CD4-positive, alpha-beta memory T cell (primary cell): Measurements from ENCODE around the gene TULP1. TPM values are rescaled to one million over a fixed set of nuclear protein-coding genes. Genes with fewer than 3 reads are reported as not detected.
A peak's percentile ranks its signal among the peaks of the same experiment; 100 is the strongest.
"Not testable (repeated sequence)": the region's sequence is repeated elsewhere in the genome, so short reads cannot be mapped to it uniquely, and the experiment has no call there.

Experiments used
- CTCF ChIA-PET: fragments of 350-600 bp; sonication (Branson Sonifier 250); formaldehyde crosslinking; loops from one replicate; lab custom pipeline; 2021; ENCODE audit warnings: inconsistent platforms; ENCODE audit not compliant: partially characterized antibody; lab: Charles Lee
- POLR2A ChIA-PET: fragments of 350-600 bp; sonication (Branson Sonifier 250); formaldehyde crosslinking; loops from one replicate; lab custom pipeline; 2021; ENCODE audit not compliant: partially characterized antibody; lab: Charles Lee
- DNase-seq, 5 donors: peaks; one replicate each; pipeline versions ENCODE4 v3.0.0 to v3.0.0-alpha.2; 2020 to 2022; ENCODE audit warnings: mixed read lengths in 1 of 5
- H3K27ac ChIP-seq: one replicate; pipeline ENCODE4 v1.7.0; 2013; ENCODE audit warnings: low read depth, low read length
- H3K27me3 ChIP-seq: 2 replicates; pipeline ENCODE4 v1.7.0; 2013; ENCODE audit warnings: mild to moderate bottlenecking, low read length, moderate library complexity; ENCODE audit not compliant: insufficient read depth
- H3K36me3 ChIP-seq: 2 replicates; pipeline ENCODE4 v1.7.0; 2013; ENCODE audit warnings: mild to moderate bottlenecking, low read length, moderate library complexity; ENCODE audit not compliant: insufficient read depth
- H3K4me1 ChIP-seq: 2 replicates; pipeline ENCODE4 v1.7.0; 2013; ENCODE audit warnings: mild to moderate bottlenecking, low read length, moderate library complexity; ENCODE audit not compliant: insufficient read depth
- H3K4me3 ChIP-seq, 2 donors: one replicate each; pipeline ENCODE4 v1.7.0; 2013; ENCODE audit warnings: low read length in 2 of 2, mild to moderate bottlenecking in 1 of 2
- H3K9me3 ChIP-seq, 2 donors: one replicate each; pipeline ENCODE4 v1.7.0; 2013; ENCODE audit warnings: low read length in 2 of 2, control low read depth in 1 of 2; ENCODE audit not compliant: control insufficient read depth in 1 of 2
- H3K27ac Mint-ChIP-seq, 7 donors: one replicate each; pipeline ENCODE4 v1.8.0; 2020 to 2021; ENCODE audit warnings: mixed read lengths in 7 of 7, mild to moderate bottlenecking in 6 of 7, inconsistent platforms in 3 of 7, moderate library complexity in 3 of 7
- H3K27me3 Mint-ChIP-seq, 2 donors: one replicate each; pipeline ENCODE4 v1.8.0; 2020 to 2021; ENCODE audit warnings: mixed read lengths in 2 of 2
- H3K36me3 Mint-ChIP-seq, 2 donors: one replicate each; pipeline ENCODE4 v1.8.0; 2020 to 2021; ENCODE audit warnings: mixed read lengths in 2 of 2, inconsistent platforms in 1 of 2, mild to moderate bottlenecking in 1 of 2
- H3K4me1 Mint-ChIP-seq, 4 donors: one replicate each; pipeline ENCODE4 v1.8.0; 2020 to 2021; ENCODE audit warnings: mixed read lengths in 4 of 4, mild to moderate bottlenecking in 1 of 4
- H3K4me3 Mint-ChIP-seq, 8 donors: one replicate each; pipeline ENCODE4 v1.8.0; 2020 to 2021; ENCODE audit warnings: mixed read lengths in 8 of 8, mild to moderate bottlenecking in 7 of 8, moderate library complexity in 6 of 8, inconsistent platforms in 3 of 8
- H3K9me3 Mint-ChIP-seq, 8 donors: one replicate each; pipeline ENCODE4 v1.8.0; 2020 to 2021; ENCODE audit warnings: mixed read lengths in 8 of 8, mild to moderate bottlenecking in 5 of 8, inconsistent platforms in 3 of 8, moderate library complexity in 1 of 8
- intact Hi-C: fragments of 100-400 bp; cut with micrococcal nuclease; formaldehyde crosslinking; loops from one replicate; pipeline ENCODE4 v1.15.1; 2023
- polyA plus RNA-seq, 2 donors: library from polyadenylated mRNA; unstranded; fragments of 300-500 nt; fragmentation: Illumina TruSeq; gene quantifications; one replicate each; pipeline ENCODE4 v1.2.3, GENCODE V29; 2021
- total RNA-seq, 2 experiments: library from RNA; stranded (reverse); gene quantifications; one replicate each; pipeline ENCODE4 v1.2.3, GENCODE V29; 2021

TULP1 gene
- total and polyA plus RNA-seq, 4 experiments from 2014 or later: not detected

GRCh38 chr6:35539223-35539622, 26.5 kb upstream of the TULP1 start:
- H3K27me3 Mint-ChIP-seq: peaks cover 3 to 7% of the 10 kb centered on the region in 2 donors
- intact Hi-C loops: no loop called here
- H3K4me3 Mint-ChIP-seq: no peak overlapping the region

GRCh38 chr6:35535847-35536246, 23.2 kb upstream of the TULP1 start:
- H3K4me3 Mint-ChIP-seq, H3K27ac ChIP-seq, H3K4me1 ChIP-seq, H3K4me3 ChIP-seq, H3K27me3 Mint-ChIP-seq, H3K9me3 ChIP-seq, POLR2A ChIA-PET, DNase-seq, H3K36me3 ChIP-seq, H3K27ac Mint-ChIP-seq, H3K4me1 Mint-ChIP-seq, intact Hi-C loops, H3K9me3 Mint-ChIP-seq, H3K36me3 Mint-ChIP-seq, H3K27me3 ChIP-seq: not testable (repeated sequence)
- CTCF ChIA-PET: interaction anchor here (1.6 kb wide), 1 partner anchor 13 kb away, joined by 7 read pairs; no protein-coding TSS in a partner anchor

More at GRCh38 chr6:35539223-35539622, 26.5 kb upstream of the TULP1 start:
- DNase-seq: no peak
- Mint-ChIP-seq H3K4me1 (peaks cover 1 to 6% (median 4%) of the 10 kb centered on the region in 4 donors), H3K9me3 (peaks cover 0 to 6% (median 0%) of the 10 kb centered on the region in 8 donors), H3K27ac (no peak overlapping the region), H3K36me3 (no peaks in the 10 kb centered on the region)
- POLR2A ChIA-PET: no interaction called here
- H3K9me3 ChIP-seq: no peaks in the 10 kb centered on the region
- H3K4me1 ChIP-seq: no peaks in the 10 kb centered on the region
- H3K27ac ChIP-seq: no peak overlapping the region
- H3K4me3 ChIP-seq: no peak overlapping the region
- CTCF ChIA-PET: interaction anchor here (1.7 kb wide), 1 partner anchor 198 kb away, joined by 5 read pairs; the partner anchor contains the start of gene ARMC12
- H3K36me3 ChIP-seq: no peaks in the 10 kb centered on the region
- no peaks in the 10 kb centered on the region for H3K27me3 ChIP-seq

- POLR2A ChIA-PET: no interaction called here
- Histone ChIP-seq H3K4me3 (no peak overlapping the region), H3K27ac (no peak overlapping the region), H3K9me3 (no peaks in the 10 kb centered on the region), H3K27me3 (no peaks in the 10 kb centered on the region), H3K4me1 (no peaks in the 10 kb centered on the region), H3K36me3 (no peaks in the 10 kb centered on the region)
- Mint-ChIP-seq H3K4me1 (peaks cover 1 to 8% (median 6%) of the 10 kb centered on the region in 4 donors), H3K27ac (no peak overlapping the region), H3K9me3 (no peaks in the 10 kb centered on the region), H3K27me3 (peaks cover 6 to 9% of the 10 kb centered on the region in 2 donors), H3K4me3 (no peak overlapping the region), H3K36me3 (no peaks in the 10 kb centered on the region)
- intact Hi-C loops: no loop called here
- CTCF ChIA-PET: no interaction called here
- no peak for DNase-seq
These were observed 21.9 kb upstream of the TULP1 start for GRCh38 chr6:35534407-35535170.

GRCh38 chr6:35533981-35534380, 21.3 kb upstream of the TULP1 start:
- ChIA-PET CTCF (interaction anchor here (2.1 kb wide), 1 partner anchor 11 kb away, joined by 11 read pairs; no protein-coding TSS in a partner anchor), POLR2A (no interaction called here)
- no peak overlapping the region for H3K4me3 ChIP-seq
- no peak overlapping the region for H3K27ac ChIP-seq
- no peaks in the 10 kb centered on the region for H3K36me3 ChIP-seq
- no peaks in the 10 kb centered on the region for H3K27me3 ChIP-seq
- Mint-ChIP-seq H3K36me3 (no peaks in the 10 kb centered on the region), H3K4me3 (no peak overlapping the region), H3K4me1 (peaks cover 1 to 8% (median 6%) of the 10 kb centered on the region in 4 donors), H3K27ac (peak overlapping the region in 1 of 7 donors; percentile 14), H3K9me3 (no peaks in the 10 kb centered on the region), H3K27me3 (peaks cover 6 to 9% of the 10 kb centered on the region in 2 donors)
- intact Hi-C loops: no loop called here
- H3K4me1 ChIP-seq: no peaks in the 10 kb centered on the region
- DNase-seq: no peak
- H3K9me3 ChIP-seq: no peaks in the 10 kb centered on the region

- Mint-ChIP-seq H3K4me3 (no peak overlapping the region), H3K27ac (no peak overlapping the region), H3K36me3 (no peaks in the 10 kb centered on the region), H3K27me3 (peaks cover 6 to 8% of the 10 kb centered on the region in 2 donors), H3K9me3 (no peaks in the 10 kb centered on the region), H3K4me1 (peaks cover 1 to 18% (median 8%) of the 10 kb centered on the region in 4 donors)
- Histone ChIP-seq H3K27ac (no peak overlapping the region), H3K27me3 (no peaks in the 10 kb centered on the region), H3K4me1 (no peaks in the 10 kb centered on the region), H3K36me3 (no peaks in the 10 kb centered on the region), H3K4me3 (no peak overlapping the region), H3K9me3 (no peaks in the 10 kb centered on the region)
- no peak for DNase-seq
- CTCF ChIA-PET: interaction anchor here (1.0 to 2.1 kb wide), 5 partner anchors 9 to 205 kb away, joined by 3 to 11 read pairs (median 6); partner anchors contain the start of gene ARMC12
- intact Hi-C loops: no loop called here
- POLR2A ChIA-PET: interaction anchor here (1.3 kb wide), 1 partner anchor 9 kb away, joined by 3 read pairs; no protein-coding TSS in a partner anchor
These were observed 19.4 kb upstream of the TULP1 start for GRCh38 chr6:35532126-35532525.

- ChIA-PET CTCF (interaction anchor here (0.6 to 7.0 kb wide), 15 partner anchors 14 to 225 kb away, joined by 3 to 150 read pairs (median 6); partner anchors contain the start of gene ARMC12), POLR2A (interaction anchor here (0.7 to 3.3 kb wide), 5 partner anchors 28 to 212 kb away, joined by 3 to 15 read pairs (median 3); partner anchors contain the start of gene ARMC12)
- no peaks in the 10 kb centered on the region for H3K27me3 Mint-ChIP-seq
- H3K9me3 ChIP-seq: no peaks in the 10 kb centered on the region
- no peaks in the 10 kb centered on the region for H3K36me3 ChIP-seq
- H3K9me3 Mint-ChIP-seq: no peaks in the 10 kb centered on the region
- H3K4me3 Mint-ChIP-seq: no peak overlapping the region
- no peak overlapping the region for H3K27ac ChIP-seq
- H3K4me1 ChIP-seq: peaks cover 21% of the 10 kb centered on the region
- H3K36me3 Mint-ChIP-seq: no peaks in the 10 kb centered on the region
- peak overlapping the region in 5 of 7 donors; percentile 8 to 70 (median 43) for H3K27ac Mint-ChIP-seq
- no peak for DNase-seq
- H3K27me3 ChIP-seq: no peaks in the 10 kb centered on the region
- intact Hi-C loops: no loop called here
- H3K4me3 ChIP-seq: no peak overlapping the region
- H3K4me1 Mint-ChIP-seq: peaks cover 14 to 39% (median 24%) of the 10 kb centered on the region in 4 donors
These were observed 11.8 kb upstream of the TULP1 start for GRCh38 chr6:35524380-35525020.
